Loucy (cell line): ENCODE data around the gene PAFAH1B2.

Experiments used
- CTCF ChIP-seq: fragments of 200-600 bp; sonication (generic); conservative IDR thresholded peaks from 2 replicates; pipeline ENCODE4 v1.5.1; 2014; ENCODE audit warnings: mild to moderate bottlenecking, antibody characterized with exemption, low read length
- EZH2phosphoT487 ChIP-seq: fragments of 200-600 bp; IDR thresholded peaks from 2 replicates; pipeline ENCODE4 v1.6.1; 2018; ENCODE audit warnings: antibody characterized with exemption, mild to moderate bottlenecking, moderate library complexity, borderline replicate concordance

- TF ChIP-seq CTCF, result no peak
- no peak for TF ChIP-seq EZH2phosphoT487
Measured at GRCh38 chr11:117128289-117128688, 15.8 kb upstream of the PAFAH1B2 start.
